GM21717 (cell line): ENCODE measurements around the gene RGS6.
"Not testable (repeated sequence)": the region's sequence is repeated elsewhere in the genome, so short reads cannot be mapped to it uniquely, and the experiment has no call there.

Experiments used
- ATAC-seq: cut with Tn5 transposase; IDR thresholded peaks from one replicate; pipeline ENCODE4 v1.9.1; 2021; ENCODE audit warnings: mild to moderate bottlenecking, moderate library complexity; ENCODE audit not compliant: unreplicated experiment

The RGS6 gene

DNA sequence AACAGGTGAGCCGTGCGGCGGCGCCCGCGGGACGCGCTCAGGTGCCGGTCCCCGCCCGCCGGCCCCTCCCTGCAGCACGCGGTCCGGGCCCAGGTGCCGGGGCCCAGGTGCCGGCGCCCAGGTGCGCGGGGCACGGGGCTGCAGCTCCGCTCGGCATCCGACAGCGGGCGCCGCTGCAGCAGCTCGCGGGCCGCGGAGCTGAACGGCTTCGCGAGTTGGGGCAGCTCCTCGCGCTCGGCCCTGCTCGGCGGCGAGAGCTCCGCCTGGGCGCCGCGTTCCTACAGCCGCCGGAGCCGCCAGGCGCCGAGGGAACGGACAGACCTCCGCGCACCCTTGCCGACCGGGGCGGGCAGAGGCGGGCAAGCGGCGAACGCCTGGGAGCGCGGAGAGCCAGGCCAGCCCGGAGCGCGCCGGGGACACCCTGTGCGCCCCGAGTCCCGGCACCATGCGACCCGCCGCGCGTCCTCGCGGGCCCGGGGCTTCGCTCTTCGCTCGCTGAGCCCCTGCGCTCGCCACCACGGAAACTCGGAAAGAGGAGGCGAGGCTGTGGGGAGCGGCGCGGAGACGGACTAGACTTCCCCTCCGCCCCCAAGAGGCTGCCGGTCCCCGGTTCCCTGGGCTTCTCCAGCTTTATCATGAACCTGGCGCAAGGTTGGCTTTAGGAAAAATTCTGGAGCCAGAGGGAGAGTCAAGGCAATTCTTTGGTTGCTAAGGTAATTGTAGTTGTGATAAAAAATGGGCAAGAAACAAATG lies at the start of gene RGS6:
RGS6 (plus strand) TSS at position 201 of the 753 bp plus-strand sequence.
- ATAC-seq = no peak

DNA sequence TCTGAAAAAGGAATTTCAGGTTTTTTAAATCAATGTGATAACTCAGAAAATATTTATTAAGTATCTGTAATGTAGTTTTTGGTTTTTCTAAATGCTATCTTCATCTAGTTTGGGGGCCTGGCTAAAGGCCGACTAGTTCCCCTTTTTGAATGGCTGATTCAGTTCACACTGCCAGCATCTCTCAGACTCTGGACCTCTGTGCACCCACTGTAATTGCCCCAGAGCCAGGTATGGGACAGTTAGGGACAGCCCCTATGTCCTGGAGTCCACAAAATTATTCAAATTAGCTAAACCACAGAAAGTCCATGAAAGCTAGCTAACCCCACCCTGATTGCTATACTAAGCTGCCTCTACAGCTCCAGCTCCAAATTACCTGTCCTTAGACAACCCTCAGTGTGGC lies 49.1 kb upstream of the RGS6 start:
- ATAC-seq = no peak

DNA sequence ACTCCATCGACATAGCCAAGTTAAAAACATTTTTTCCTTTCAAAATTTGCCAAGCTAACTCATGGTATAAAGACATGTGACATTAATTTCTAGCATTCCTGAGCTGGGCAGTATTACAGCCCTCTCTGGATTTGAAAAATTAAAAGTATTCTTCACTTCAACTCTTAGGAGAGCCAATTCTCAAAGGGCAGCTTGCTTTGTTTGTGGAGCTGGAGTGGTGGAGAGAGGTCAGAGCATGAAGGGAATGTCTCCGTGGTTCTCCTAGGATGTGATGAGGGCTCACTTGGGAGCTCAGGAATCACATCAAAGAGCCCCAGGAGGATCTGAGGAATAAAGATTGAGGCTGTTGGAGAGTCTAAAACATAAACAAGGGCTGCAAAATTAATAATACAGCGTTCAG lies 46.9 kb upstream of the RGS6 start:
- no peak for ATAC-seq

DNA sequence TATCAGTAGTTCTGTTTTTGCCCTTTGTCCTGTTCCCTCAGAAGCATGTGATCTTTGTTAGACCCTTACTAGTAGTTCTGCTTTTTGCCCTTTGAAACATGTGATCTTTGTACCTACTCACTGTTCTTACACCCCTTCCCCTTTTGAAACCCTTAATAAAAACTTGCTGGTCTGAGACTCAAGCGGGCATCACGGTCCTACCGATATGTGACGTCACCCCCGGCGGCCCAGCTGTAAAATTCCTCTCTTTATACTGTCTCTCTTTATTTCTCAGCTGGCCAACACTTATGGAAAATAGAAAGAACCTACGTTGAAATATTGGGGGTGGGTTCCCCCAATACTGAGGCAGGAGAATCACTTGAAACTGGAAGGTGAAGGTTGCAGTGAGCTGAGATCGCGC lies 44.4 kb upstream of the RGS6 start:
- not testable (repeated sequence) for ATAC-seq

DNA sequence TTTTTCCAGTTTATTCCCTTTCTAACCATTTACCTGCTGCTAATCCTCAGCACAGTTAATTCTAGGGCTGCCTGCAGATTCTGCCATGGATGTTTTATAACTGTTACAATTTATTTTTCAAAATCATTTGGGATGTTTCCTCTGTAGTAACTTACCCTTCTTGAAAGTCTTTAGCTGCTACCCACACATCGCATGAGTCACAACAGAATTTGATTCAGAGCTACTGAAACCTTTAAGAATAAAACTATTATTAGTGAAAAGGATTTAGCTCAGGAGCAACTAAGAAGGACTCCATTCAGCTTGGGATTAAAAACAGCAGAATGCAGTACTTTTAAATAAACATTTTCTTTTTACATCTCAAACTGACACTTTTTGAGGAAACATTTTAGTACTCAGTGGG lies 41.7 kb upstream of the RGS6 start:
- no peak for ATAC-seq

DNA sequence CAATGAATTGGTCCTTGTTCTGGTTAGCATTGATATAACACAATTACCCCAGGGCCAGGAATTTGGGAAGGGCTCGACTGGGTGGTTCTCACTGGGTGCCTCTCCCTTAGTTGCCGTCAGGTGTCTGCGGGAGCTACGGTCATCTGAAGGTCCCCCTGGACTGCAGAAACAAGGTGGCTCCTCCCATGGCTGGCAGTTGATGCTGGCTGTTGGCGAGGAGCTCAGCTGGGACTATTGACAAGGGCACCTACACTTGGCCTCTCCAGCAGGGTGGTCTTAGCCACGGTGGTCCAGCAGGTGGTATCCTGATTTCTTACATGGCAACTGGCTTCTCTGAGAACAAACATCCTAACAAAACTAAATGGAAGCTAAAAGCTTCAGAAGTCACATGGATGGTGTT lies 41.0 kb upstream of the RGS6 start:
- no peak for ATAC-seq

DNA sequence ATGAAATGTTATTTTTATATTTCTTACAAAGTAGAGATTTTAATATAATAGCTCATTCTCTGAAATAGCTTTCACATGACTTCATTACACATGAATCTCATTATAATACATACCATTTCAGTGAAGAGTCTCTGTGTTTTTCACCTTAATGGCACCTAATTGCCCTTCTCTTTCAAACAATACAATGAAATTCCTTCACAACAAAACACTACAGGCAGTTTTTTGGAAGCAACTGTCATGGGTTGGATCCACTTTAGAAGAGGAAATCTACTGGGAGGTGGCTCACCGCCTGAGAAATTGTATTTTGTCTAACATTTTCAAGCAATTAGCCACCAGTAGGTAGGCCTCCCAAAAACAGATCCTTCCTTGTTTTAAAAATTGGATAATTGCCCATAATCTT lies 40.3 kb upstream of the RGS6 start:
- no peak for ATAC-seq

DNA sequence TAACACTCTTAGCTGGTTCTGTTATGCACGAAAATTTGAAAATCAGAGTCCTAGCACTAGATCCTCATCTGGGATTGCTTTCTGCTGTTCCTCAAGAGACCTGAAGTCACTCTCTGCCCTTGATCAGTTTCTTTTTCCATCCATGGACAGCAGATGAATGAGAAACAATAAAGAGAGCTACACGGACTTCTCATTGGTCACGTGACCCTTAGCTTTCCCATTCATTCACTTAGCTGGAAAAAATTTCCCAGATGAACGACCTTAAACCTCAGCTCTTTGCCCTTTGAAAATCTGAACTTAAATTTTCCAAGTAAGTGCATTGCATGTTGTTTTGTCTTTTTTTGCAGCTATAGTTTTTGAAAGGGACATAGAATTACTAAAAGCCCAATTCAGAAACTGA lies 27.2 kb upstream of the RGS6 start:
- no peak for ATAC-seq

DNA sequence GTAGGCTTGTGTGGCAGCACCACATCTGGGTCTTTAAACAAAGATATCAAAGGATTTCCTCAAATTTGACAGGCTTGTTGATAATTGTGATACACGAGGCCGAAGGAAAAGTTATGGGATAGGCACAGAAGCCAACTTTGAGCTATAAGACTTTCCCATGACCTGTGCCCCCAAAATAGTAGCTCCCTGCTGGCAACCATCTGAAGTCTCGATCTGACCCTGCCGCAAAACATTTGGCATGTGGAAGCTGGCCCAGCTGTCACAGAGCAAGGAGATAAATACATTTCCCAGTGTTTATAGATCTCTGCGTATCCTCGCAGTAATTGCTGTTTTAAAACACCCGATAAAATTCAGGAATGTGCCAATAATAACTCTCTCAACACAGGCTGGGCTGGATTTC lies 26.4 kb upstream of the RGS6 start:
- ATAC-seq = no peak

DNA sequence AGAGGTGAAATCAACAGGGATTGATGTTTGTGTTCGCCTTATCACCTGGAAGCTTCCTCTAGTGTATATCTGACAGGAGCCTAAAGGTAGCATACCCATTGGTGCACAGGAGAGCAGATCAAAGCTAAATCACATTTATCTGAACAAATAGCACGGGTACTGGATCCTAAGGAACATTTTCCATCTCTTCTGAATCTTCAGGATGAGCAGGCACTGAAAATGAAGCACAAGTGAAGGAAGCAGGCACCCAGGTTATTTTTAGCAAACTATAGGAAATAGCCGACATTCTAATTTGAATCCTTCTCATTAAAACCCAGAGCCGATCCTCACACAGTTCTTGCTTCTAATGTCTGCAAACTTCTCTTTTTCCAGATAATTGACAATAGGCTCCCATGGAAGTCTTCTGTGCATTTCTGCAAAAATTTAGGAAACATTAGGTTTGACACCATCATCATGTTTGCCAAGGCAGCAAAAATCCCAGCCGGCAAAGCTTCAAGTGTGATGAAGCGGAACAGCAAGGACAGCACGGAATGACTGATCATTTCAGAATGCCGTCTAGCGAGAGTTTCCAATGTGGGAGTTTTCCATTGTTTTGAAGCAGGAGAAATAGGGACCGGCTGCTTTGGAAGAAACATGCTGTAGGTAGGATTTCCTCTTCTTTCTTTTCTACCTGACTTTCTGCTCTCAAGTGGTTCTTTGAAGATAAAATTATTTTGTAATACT lies 24.3 kb upstream of the RGS6 start:
- ATAC-seq = no peak

DNA sequence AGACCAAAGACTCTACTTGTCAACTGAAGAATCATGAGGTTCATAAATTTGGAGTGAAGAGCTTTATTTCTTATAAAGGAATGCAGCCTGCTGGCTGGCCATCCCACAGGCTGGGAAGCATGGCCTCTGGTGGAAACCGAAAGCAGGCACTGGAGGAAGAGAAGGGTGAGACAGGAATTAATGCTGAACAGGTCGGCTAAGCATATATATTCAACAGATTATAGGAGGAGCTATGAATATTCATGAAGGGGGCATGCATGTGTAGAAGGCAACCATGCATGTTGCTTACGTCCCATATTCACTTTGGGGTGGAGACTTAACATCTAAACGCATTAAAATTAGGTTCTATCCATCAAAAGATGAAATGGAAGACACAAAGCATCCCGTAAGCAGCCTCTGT lies 20.6 kb upstream of the RGS6 start:
- no peak for ATAC-seq

DNA sequence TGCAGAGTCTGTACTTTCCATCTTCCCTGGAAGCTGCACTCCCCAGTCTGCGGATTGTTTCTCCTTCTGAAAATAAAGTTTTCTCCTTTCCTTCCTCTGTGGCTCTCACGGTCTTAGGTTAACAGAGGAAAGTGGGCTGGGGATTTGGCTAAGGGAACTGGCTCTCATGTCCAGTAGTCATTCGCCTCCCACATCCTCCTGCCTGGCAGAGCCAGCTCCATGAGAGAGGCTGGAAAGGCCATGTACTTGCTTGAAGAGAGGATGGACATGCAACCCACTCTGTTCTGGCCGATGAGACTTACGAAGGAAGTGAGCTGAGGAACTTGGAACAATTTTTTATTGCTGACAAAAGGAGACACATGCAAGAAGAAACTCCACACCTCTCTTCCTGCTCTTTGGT lies 18.9 kb upstream of the RGS6 start:
- no peak for ATAC-seq

DNA sequence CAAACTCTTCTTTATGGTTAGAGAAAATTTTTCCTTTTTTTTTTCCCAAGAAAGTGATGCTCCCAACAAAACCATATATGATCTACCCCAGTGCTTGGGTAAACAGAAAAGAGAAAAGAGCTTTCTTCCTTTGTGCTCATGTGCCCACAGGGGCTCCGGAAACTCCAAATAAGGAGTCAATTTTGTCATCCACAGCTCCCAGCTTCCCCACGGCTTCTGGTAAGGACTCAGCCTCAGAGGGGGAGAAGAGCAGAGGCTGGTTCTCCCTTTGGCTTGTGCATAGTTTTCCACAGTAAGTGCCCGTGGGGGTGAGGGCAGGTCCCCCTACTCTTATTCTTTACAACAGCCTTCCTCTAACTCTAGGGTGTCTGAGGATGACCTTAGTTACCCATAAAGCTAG lies 13.3 kb upstream of the RGS6 start:
- no peak for ATAC-seq

DNA sequence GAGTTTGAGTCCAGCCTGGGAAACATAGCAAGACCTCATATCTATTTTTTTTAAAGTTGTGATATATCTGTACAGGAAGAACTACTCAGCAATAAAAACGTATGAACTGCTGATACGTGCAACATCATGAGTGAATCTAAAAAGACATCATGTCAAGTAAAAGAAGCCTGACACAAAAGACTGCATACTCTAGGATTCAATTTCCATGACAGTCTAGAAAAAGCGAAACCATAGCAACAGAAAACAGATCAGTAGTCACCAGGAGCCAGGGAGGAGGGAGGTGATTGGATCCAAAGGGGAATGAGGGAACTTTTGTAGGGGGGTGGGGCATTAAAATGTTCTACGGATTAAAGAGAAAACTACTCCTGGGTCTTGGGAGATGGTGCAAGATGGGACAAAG lies 8.7 kb upstream of the RGS6 start:
- ATAC-seq = no peak

DNA sequence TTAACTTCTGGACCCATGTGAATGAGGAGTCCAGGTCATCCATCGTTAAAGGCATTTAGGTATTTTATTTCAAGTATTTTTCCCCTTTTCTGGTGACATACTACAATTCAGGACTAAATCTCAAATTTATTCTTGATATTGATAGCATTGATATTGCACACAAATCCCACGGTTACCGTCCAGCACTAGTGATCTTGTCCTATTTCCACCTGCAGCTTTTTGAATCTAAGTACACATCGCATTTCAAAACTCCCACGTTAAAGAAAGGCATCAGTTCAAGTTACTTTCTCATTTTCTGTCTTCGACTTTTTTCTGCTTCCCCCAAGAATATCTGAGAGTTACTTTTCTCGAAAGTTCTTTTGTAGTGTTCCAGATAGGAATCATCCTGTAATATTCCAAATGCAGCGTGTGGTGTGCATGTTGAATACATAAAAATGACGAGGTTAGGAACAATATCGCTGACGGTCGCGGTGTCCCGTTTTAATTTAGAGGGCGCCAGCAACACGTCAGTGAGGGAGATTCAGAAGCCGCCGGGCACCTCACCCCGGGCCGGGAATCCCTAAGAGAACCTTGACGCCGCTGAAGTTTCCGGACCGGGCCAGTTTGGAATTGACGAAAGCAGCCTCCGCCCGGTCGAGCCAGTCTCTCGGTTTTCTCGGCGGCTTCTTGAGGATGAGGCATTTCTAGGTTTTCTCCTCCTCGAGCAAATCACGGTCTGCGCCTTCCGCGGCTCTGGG lies 569 bp upstream of the RGS6 start:
- ATAC-seq = no peak

DNA sequence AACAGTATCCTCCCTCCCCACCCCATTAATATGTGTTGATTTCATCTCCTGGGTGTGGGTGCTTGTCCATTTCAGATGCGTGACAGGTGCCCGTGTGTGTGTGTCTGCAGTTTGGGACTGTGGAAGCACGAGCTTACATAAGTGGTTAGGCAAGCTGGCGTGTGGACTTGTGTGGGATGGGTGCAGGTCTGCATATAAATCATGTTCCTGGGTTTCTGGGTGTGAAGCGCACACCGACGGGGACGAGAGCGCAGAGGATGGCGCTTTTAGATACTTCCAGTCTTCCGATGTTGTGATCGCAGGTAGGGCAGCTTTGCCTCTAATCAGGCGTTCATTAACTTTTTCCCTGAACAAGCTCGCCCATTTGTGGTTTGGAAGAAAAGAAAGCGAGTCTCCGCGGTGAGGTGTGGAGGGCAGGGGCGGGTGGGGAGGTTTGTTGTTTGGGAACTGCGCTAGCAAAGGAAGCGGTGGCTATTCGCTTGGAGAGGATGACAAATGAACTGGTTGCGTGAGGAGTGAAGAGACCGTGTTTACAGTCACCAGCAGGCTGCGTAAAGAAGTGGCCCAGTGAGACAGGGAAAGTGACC lies 865 bp downstream of the RGS6 start:
- ATAC-seq = no peak

DNA sequence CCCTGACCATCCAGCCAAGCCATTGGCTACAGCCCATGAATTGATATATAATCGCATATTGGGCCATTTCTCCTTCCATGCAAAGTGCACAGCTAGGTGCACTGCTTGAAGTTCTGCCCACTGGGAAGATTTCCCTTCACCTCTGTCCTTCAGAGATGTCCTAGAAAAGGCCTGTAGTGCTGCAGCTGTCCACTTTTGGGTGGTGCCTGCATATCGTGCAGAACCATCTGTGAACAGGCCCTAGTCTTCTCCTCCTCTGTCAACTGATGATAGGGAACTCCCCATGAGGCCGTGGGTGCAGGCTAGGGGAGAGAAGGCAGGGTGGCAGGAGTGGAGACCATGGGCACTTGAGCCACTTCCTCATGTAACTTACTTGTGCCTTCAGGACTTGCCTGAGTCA lies 6.0 kb downstream of the RGS6 start:
- not testable (repeated sequence) for ATAC-seq

DNA sequence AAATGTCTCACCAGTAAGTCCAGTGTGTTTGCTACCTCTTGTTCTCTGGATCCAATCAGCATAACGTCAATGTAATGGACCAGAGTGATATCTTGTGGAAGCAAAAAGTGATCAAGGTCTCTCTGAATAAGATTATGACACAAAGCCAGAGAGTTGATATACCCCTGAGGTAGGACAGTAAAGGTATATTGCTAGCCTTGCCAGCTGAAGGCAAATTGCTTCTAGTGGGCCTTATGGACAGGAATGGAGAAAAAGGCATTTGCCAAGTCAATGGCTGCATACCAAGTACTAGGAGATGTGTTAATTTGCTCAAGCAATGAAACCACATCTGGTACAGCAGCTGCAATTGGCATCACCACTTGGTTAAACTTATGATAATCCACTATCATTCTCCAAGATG lies 7.1 kb downstream of the RGS6 start:
- not testable (repeated sequence) for ATAC-seq

DNA sequence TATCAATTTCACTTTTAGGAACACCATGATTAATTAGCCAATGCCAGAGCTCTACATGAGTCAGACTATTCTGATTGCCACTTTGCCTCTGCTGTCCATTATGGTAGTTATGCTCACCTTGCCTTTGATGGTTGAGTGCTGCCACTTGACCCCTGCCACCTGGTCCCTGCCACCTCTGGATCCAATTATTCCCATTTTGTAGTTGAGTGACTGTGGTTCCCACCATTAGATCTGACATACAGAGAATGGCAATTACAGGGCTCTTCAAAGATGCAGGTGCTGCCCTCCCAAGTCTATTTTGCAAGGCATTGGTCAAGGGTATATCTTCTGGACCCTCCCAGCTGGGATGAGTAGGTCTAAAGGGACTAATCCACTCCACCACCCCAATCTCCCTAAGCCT lies 8.3 kb downstream of the RGS6 start:
- ATAC-seq = not testable (repeated sequence)

DNA sequence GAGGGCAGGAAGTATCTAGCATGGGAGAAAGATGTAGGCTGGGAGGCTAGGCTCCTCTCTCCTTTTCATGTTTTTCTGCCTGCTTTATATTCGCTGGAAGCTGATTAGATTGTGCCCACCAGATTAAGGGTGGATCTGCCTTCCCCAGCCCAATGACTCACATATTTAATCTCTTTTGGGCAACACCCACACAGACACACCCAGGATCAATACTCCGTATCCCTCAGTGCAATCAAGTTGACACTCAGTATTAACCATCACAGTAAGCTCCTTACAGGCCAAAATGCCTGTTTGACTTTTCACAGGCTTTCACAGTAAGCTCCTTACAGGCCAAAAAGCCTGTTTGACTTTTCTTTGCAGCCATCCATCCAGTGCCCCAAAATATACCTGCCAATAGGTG lies 9.4 kb downstream of the RGS6 start:
- ATAC-seq = not testable (repeated sequence)

DNA sequence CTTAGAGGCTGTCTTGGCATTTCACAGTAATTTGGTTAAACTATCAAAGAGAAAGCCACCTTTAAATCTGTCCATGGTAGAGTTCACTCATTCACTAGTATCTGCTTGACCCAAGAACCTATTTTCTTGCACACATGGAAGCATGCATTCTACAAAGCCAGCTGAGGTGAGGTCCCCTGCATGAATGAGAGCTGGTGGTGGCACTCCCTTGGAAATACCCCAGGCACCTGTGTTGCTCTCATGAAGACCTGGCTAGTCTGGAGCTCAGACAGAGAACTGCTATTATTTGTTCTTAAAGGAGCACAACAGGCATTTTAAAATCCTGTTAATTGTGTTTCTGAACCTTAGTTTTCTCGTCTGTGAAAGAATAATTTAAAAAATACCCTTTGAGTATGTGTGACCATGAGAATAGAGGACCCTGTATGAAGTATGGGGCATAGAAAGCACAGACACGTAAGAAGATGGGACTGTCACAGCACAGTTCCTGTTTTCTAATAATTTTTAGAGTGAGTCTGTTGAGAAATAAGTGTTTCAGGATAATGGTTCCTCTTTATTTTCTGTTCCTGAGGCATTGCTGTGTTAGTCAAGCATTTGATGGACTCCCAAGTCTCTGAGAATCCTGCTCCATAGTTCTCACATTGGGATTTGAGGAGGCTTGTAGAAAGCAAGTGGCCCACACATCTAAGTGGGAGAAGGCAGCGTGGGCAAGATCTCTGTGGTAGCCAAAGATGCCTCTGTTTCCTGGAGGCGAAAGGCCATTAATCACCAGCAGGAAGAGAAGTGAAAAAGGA lies 10.9 kb downstream of the RGS6 start:
- no peak for ATAC-seq
